ENCODE data around the gene TMC6. TPM values are rescaled to one million over a fixed set of nuclear protein-coding genes. Genes with fewer than 3 reads are reported as not detected.

The TMC6 gene
- total and polyA plus RNA-seq, 2 of the 13 experiments (the other 11 are each of a cell fraction or from before 2014, with no cell fraction given) = 48.4 to 99.1 TPM

GRCh38 chr17:78168242-78168902 lies 39.8 kb upstream of the TMC6 start, which contains the start of gene SYNGR2 (continued):
- TF ChIP-seq USF2 (IDR thresholded peaks at IDR 0.05; ENCODE audit: low read depth, low read length) (no peak), USF2 (CRISPR knock-in tag; IDR thresholded peaks at IDR 0.05; ENCODE audit: borderline replicate concordance) (no peak), ZNF703 (CRISPR knock-in tag; IDR thresholded peaks at IDR 0.05; ENCODE audit: borderline replicate concordance) (no peak), MED13 (CRISPR knock-in tag; IDR thresholded peaks at IDR 0.05) (no peak), ZFP90 (CRISPR knock-in tag; IDR thresholded peaks at IDR 0.05; ENCODE audit: borderline replicate concordance) (peak; percentile 68; the same call in 1 of the 2 replicates), RARA (CRISPR knock-in tag; IDR thresholded peaks at IDR 0.05) (0 out of 2 replicates have a peak, but pooled peaks have one; percentile 19), HMG20B (CRISPR knock-in tag; conservative IDR thresholded peaks at IDR 0.05) (no peak), ZNF274 (CRISPR knock-in tag; IDR thresholded peaks at IDR 0.05) (no peak; the same call in 1 of the 2 replicates), HES4 (CRISPR knock-in tag; IDR thresholded peaks at IDR 0.05; ENCODE audit: borderline replicate concordance) (peak; percentile 87), ZNF770 (CRISPR knock-in tag; IDR thresholded peaks at IDR 0.05) (peak; percentile 75), RORA (CRISPR knock-in tag; IDR thresholded peaks at IDR 0.05) (no peak), ZNF598 (CRISPR knock-in tag; IDR thresholded peaks at IDR 0.05; ENCODE audit: borderline replicate concordance) (no peak), ZNF451 (CRISPR knock-in tag; IDR thresholded peaks at IDR 0.05) (no peak; the same call in 1 of the 2 replicates), SNAPC2 (CRISPR knock-in tag; IDR thresholded peaks at IDR 0.05) (no peak), SIX1 (CRISPR knock-in tag; IDR thresholded peaks at IDR 0.05; ENCODE audit: borderline replicate concordance) (no peak), TARDBP (CRISPR knock-in tag; IDR thresholded peaks at IDR 0.05) (peak; percentile 48; the same call in 1 of the 2 replicates), KDM5B (CRISPR knock-in tag; IDR thresholded peaks at IDR 0.05; ENCODE audit: borderline replicate concordance) (peak; percentile 54; the same call in 1 of the 2 replicates), TCF7 (IDR thresholded peaks at IDR 0.05; ENCODE audit: low read depth) (no peak), CENPX (CRISPR knock-in tag; IDR thresholded peaks at IDR 0.05) (no peak), TRIM24 (CRISPR knock-in tag; IDR thresholded peaks at IDR 0.05) (no peak), ZNF501 (CRISPR knock-in tag; IDR thresholded peaks at IDR 0.05) (no peak; the same call in 1 of the 2 replicates), PRPF4 (IDR thresholded peaks at IDR 0.05; ENCODE audit: low read depth, low read length, poor library complexity, severe bottlenecking) (no peak), ZNF530 (CRISPR knock-in tag; IDR thresholded peaks at IDR 0.05; ENCODE audit: low read depth) (no peak), ARNTL (CRISPR knock-in tag; IDR thresholded peaks at IDR 0.05) (no peak), TBX3 (IDR thresholded peaks at IDR 0.05; ENCODE audit: borderline replicate concordance) (no peak)

All from HepG2 (cell line).